Neural progenitor cell (in vitro differentiated cells): ENCODE measurements around the gene DAPK3.
"Not testable (repeated sequence)": the region's sequence is repeated elsewhere in the genome, so short reads cannot be mapped to it uniquely, and the experiment has no call there.

Experiments used
- CTCF ChIP-seq: fragments of 200-600 bp; sonication (generic); IDR thresholded peaks from 2 replicates; pipeline ENCODE4 v1.5.1; 2017; ENCODE audit warnings: antibody characterized with exemption, mild to moderate bottlenecking
- EZH2 ChIP-seq: fragments of 200-600 bp; sonication (generic); IDR thresholded peaks from 2 replicates; pipeline ENCODE4 v1.6.1; 2017; ENCODE audit warnings: antibody characterized with exemption, mild to moderate bottlenecking, moderate library complexity
- EZH2phosphoT487 ChIP-seq: fragments of 200-600 bp; sonication (generic); IDR thresholded peaks from 2 replicates; pipeline ENCODE4 v1.6.1; 2017; ENCODE audit warnings: antibody characterized with exemption

GRCh38 chr19:4011430-4011829, 40.5 kb upstream of the DAPK3 start:
- not testable (repeated sequence) for TF ChIP-seq CTCF, EZH2phosphoT487, EZH2
